ENCODE data around the gene CHURC1. TPM values are rescaled to one million over a fixed set of nuclear protein-coding genes. Genes with fewer than 3 reads are reported as not detected.

Gene CHURC1
- polyA plus RNA-seq, 1 donor (not counting 4 experiments of a cell fraction or from before 2014, with no cell fraction given) = 126 TPM

DNA sequence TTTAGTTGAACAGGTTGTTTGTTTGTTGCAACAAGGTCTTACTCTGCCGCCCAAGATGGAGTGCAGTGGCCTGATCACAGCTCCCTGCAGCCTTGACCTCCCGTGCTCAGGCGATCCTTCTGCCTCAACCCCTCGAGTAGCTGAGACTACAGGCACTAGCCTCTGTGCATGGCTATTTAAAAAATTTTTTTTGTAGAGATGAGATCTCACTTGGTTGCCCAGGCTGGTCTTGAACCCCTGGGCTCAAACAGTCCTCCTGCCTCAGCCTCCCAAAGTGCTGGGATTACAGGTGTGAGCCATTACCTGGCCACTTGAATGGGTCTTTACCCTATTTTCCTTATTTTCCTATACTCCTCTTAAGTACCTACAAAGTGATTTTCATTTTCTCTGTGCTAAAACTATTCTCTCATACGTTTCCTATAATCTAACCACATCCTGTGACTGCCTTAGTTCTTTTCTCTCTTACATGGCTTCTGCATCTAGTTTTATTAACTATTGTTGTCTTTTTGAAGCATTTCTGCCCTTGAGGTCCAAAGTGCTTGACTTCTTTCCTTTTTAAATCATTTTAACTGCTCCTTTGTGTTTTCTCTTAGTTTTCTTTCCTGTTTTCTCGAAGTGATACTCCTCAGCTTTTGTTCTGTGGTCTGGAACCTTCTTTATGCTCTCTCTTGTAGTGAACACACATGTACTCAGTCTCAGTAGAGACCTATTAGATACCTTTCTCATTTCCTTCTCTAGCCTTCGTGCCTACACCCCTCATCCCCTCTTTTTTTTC lies 14.2 kb downstream of the CHURC1 start:
- dilution Hi-C loops (cut with MboI; ENCODE audit: extremely low pct_ligation_motif_present, low sequenced_read_pairs) = no loop called here
- Histone ChIP-seq H3K27me3 (ENCODE audit: control insufficient read depth, extremely low read depth, insufficient read depth, low read length) (no peaks in the 10 kb centered on the region), H3K9me1 (ENCODE audit: control insufficient read depth, extremely low read depth, insufficient read depth, low read length) (no peaks in the 10 kb centered on the region), H3K9ac (ENCODE audit: control insufficient read depth, extremely low read depth, insufficient read depth, low read length) (no peak overlapping the region), H3K27ac (ENCODE audit: control insufficient read depth, insufficient read depth, low read length) (no peak overlapping the region), H3K4me2 (ENCODE audit: control insufficient read depth, extremely low read depth, insufficient read depth, low read depth, low read length) (no peak overlapping the region), H3K9me3 (ENCODE audit: control insufficient read depth, low read depth, low read length) (no peaks in the 10 kb centered on the region), H3K4me3 (ENCODE audit: control insufficient read depth in 2 of 3, extremely low read depth in 1 of 3, insufficient read depth in 2 of 3, low read depth in 1 of 3, low read length in 3 of 3) (no peak overlapping the region), H2AFZ (ENCODE audit: control insufficient read depth, low read length) (no peak overlapping the region), H3K79me2 (ENCODE audit: control insufficient read depth, insufficient read depth, low read length) (peaks cover 6% of the 10 kb centered on the region), H4K20me1 (ENCODE audit: control insufficient read depth, extremely low read depth, insufficient read depth, low read length) (no peaks in the 10 kb centered on the region), H3K4me1 (ENCODE audit: control insufficient read depth, extremely low read depth, insufficient read depth, low read length) (no peaks in the 10 kb centered on the region), H3K36me3 (ENCODE audit: control insufficient read depth in 2 of 2, extremely low read depth in 1 of 2, insufficient read depth in 2 of 2, low read length in 2 of 2) (peaks cover 15 to 34% of the 10 kb centered on the region in 2 experiments)
- TF ChIP-seq, protein P1, sequence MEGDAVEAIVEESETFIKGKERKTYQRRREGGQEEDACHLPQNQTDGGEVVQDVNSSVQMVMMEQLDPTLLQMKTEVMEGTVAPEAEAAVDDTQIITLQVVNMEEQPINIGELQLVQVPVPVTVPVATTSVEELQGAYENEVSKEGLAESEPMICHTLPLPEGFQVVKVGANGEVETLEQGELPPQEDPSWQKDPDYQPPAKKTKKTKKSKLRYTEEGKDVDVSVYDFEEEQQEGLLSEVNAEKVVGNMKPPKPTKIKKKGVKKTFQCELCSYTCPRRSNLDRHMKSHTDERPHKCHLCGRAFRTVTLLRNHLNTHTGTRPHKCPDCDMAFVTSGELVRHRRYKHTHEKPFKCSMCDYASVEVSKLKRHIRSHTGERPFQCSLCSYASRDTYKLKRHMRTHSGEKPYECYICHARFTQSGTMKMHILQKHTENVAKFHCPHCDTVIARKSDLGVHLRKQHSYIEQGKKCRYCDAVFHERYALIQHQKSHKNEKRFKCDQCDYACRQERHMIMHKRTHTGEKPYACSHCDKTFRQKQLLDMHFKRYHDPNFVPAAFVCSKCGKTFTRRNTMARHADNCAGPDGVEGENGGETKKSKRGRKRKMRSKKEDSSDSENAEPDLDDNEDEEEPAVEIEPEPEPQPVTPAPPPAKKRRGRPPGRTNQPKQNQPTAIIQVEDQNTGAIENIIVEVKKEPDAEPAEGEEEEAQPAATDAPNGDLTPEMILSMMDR (optimal IDR thresholded peaks at IDR 0.05 in 1 of 3, IDR thresholded peaks at IDR 0.05 in 1 of 3, conservative IDR thresholded peaks at IDR 0.05 in 1 of 3; ENCODE audit: extremely low read depth in 1 of 3, insufficient read depth in 2 of 3, low read length in 3 of 3) = no peak
- no peak for TF ChIP-seq EZH2 (IDR thresholded peaks at IDR 0.05; ENCODE audit: low read length)
- FAIRE-seq = no peak
- DNase-seq (ENCODE audit: low read depth, low spot score) = no peak

DNA sequence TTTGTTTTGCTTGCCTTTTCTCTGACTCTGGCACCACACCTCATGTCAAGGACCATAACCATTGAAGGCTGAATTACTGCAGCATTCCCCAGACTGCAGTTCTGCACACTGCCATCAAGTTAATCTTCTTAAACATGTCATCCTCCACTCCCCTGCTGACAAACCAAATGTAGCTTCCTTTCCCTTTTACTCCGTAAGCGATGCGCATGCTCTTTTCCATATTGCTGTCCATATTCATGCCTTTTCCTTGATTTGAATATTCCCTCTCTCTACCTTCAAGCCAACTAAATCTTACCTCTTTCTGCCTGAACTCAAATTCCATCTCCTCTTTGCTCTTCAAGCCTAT lies 14.7 kb downstream of the CHURC1 start:
- dilution Hi-C loops (cut with MboI; ENCODE audit: extremely low pct_ligation_motif_present, low sequenced_read_pairs) = no loop called here
- H3K36me3 ChIP-seq (ENCODE audit: control insufficient read depth in 2 of 2, extremely low read depth in 1 of 2, insufficient read depth in 2 of 2, low read length in 2 of 2) = peaks cover 15 to 34% of the 10 kb centered on the region in 2 experiments

More for the DNA sequence above, 14.7 kb downstream of the CHURC1 start:
- Histone ChIP-seq H2AFZ (ENCODE audit: control insufficient read depth, low read length) (no peak overlapping the region), H3K4me3 (ENCODE audit: control insufficient read depth in 2 of 3, extremely low read depth in 1 of 3, insufficient read depth in 2 of 3, low read depth in 1 of 3, low read length in 3 of 3) (no peak overlapping the region), H3K27me3 (ENCODE audit: control insufficient read depth, extremely low read depth, insufficient read depth, low read length) (no peaks in the 10 kb centered on the region), H3K27ac (ENCODE audit: control insufficient read depth, insufficient read depth, low read length) (no peak overlapping the region), H3K9me3 (ENCODE audit: control insufficient read depth, low read depth, low read length) (no peaks in the 10 kb centered on the region), H3K79me2 (ENCODE audit: control insufficient read depth, insufficient read depth, low read length) (peaks cover 2% of the 10 kb centered on the region), H3K9ac (ENCODE audit: control insufficient read depth, extremely low read depth, insufficient read depth, low read length) (no peak overlapping the region), H3K4me2 (ENCODE audit: control insufficient read depth, extremely low read depth, insufficient read depth, low read depth, low read length) (no peak overlapping the region), H3K9me1 (ENCODE audit: control insufficient read depth, extremely low read depth, insufficient read depth, low read length) (no peaks in the 10 kb centered on the region), H4K20me1 (ENCODE audit: control insufficient read depth, extremely low read depth, insufficient read depth, low read length) (no peaks in the 10 kb centered on the region), H3K4me1 (ENCODE audit: control insufficient read depth, extremely low read depth, insufficient read depth, low read length) (no peaks in the 10 kb centered on the region)
- FAIRE-seq (no peak), DNase-seq (ENCODE audit: low read depth, low spot score) (no peak)
- TF ChIP-seq EZH2 (IDR thresholded peaks at IDR 0.05; ENCODE audit: low read length) = no peak
- TF ChIP-seq, protein P1 (optimal IDR thresholded peaks at IDR 0.05 in 1 of 3, IDR thresholded peaks at IDR 0.05 in 1 of 3, conservative IDR thresholded peaks at IDR 0.05 in 1 of 3; ENCODE audit: extremely low read depth in 1 of 3, insufficient read depth in 2 of 3, low read length in 3 of 3) = no peak

Measured in keratinocyte (primary cell).